SK-N-SH (cell line): ENCODE results near the gene EVA1A. TPM values are rescaled to one million over a fixed set of nuclear protein-coding genes. Genes with fewer than 3 reads are reported as not detected.

ENCODE experiments used
- CTCF ChIA-PET: fragments of 300-600, 350-600 bp; formaldehyde crosslinking; extraction: SDS; loops from one replicate; lab custom pipeline; 2021; lab: Yijun Ruan, JAX
- POLR2A ChIA-PET: fragments of 350-600 bp; sonication (Branson Sonifier 250); formaldehyde crosslinking; extraction: SDS; loops from one replicate; lab custom pipeline; 2020; ENCODE audit warnings: antibody characterized with exemption, inconsistent platforms; lab: Yijun Ruan, JAX
- DNase-seq: peaks from one replicate; pipeline ENCODE4 v3.0.0; 2012
- H2AFZ ChIP-seq: fragments of 200-600 bp; sonication (generic); 2 replicates; pipeline ENCODE4 v1.8.1; 2016; ENCODE audit warnings: antibody characterized with exemption, mild to moderate bottlenecking, low read depth
- H3F3A ChIP-seq: fragments of 200-600 bp; sonication (generic); replicated peaks from 2 replicates; pipeline ENCODE3; 2016; ENCODE audit warnings: antibody characterized with exemption, mild to moderate bottlenecking; ENCODE audit not compliant: insufficient read depth
- H3K27ac ChIP-seq, 2 experiments: fragments of 200-500 bp in 1 of 2; fragments of 200-600 bp in 1 of 2; sonication (Bioruptor generic) in 1 of 2; sonication (generic), shearing (Covaris generic) in 1 of 2; 2 replicates each; pipeline versions ENCODE4 v1.5.1 to v1.6.1; 2014 to 2016; ENCODE audit warnings: low read depth in 2 of 2, inconsistent platforms in 1 of 2, low read length in 1 of 2, mild to moderate bottlenecking in 1 of 2, mixed read lengths in 1 of 2
- H3K27me3 ChIP-seq: fragments of 200-600 bp; sonication (generic), shearing (Covaris generic); 2 replicates; pipeline ENCODE4 v1.6.1; 2016; ENCODE audit warnings: mixed run types; ENCODE audit not compliant: insufficient read depth
- H3K36me3 ChIP-seq, 2 experiments: fragments of 200-500 bp in 1 of 2; fragments of 200-600 bp in 1 of 2; sonication (Bioruptor generic) in 1 of 2; sonication (generic) in 1 of 2; replicated peaks in 1 of 2; 2 replicates each; pipeline versions ENCODE3 to v1.5.1; 2014 to 2016; ENCODE audit warnings: low read length in 1 of 2, mild to moderate bottlenecking in 1 of 2; ENCODE audit not compliant: insufficient read depth in 2 of 2, control insufficient read depth in 1 of 2
- H3K4me1 ChIP-seq, 2 experiments: fragments of 200-500 bp in 1 of 2; fragments of 200-600 bp in 1 of 2; sonication (Bioruptor generic) in 1 of 2; sonication (generic), shearing (Covaris generic) in 1 of 2; 2 replicates each; pipeline versions ENCODE4 v1.5.1 to v1.6.1; 2014 to 2016; ENCODE audit warnings: low read depth in 1 of 2, low read length in 1 of 2, mixed run types in 1 of 2; ENCODE audit not compliant: insufficient read depth in 2 of 2, control insufficient read depth in 1 of 2
- H3K4me2 ChIP-seq: fragments of 200-600 bp; sonication (generic), shearing (Covaris generic); 2 replicates; pipeline ENCODE4 v1.6.1; 2017; ENCODE audit warnings: mixed run types
- H3K4me3 ChIP-seq, 2 experiments: fragments of 200-500 bp in 1 of 2; fragments of 200-600 bp in 1 of 2; sonication (Bioruptor generic) in 1 of 2; sonication (generic), shearing (Covaris generic) in 1 of 2; 2 replicates each; pipeline versions ENCODE4 v1.5.1 to v1.8.1; 2014 to 2016; ENCODE audit warnings: low read depth in 2 of 2, inconsistent platforms in 1 of 2, low read length in 1 of 2, mild to moderate bottlenecking in 1 of 2, mixed read lengths in 1 of 2, moderate library complexity in 1 of 2
- H3K79me2 ChIP-seq: fragments of 200-600 bp; sonication (generic); 2 replicates; pipeline ENCODE4 v1.8.1; 2017; ENCODE audit warnings: mild to moderate bottlenecking; ENCODE audit not compliant: insufficient read depth
- H3K9ac ChIP-seq: fragments of 200-600 bp; sonication (generic); 2 replicates; pipeline ENCODE4 v1.6.1; 2017; ENCODE audit warnings: mixed run types
- H3K9me2 ChIP-seq: fragments of 200-600 bp; sonication (generic); 2 replicates; pipeline ENCODE4 v1.6.1; 2017; ENCODE audit warnings: mixed run types
- H3K9me3 ChIP-seq: fragments of 200-600 bp; sonication (generic); 2 replicates; pipeline ENCODE4 v1.6.1; 2017; ENCODE audit warnings: mixed run types, mild to moderate bottlenecking, moderate library complexity
- H4K20me1 ChIP-seq: fragments of 200-600 bp; sonication (generic); 2 replicates; pipeline ENCODE4 v1.6.1; 2017; ENCODE audit warnings: mild to moderate bottlenecking, mixed run types; ENCODE audit not compliant: insufficient read depth
- ELF1 ChIP-seq: IDR thresholded peaks from 2 replicates; pipeline ENCODE4 v1.4.0; 2012
- EP300 ChIP-seq, 2 experiments: IDR thresholded peaks; 2 replicates each; pipeline versions ENCODE4 v1.4.0 to v1.6.1; 2012; ENCODE audit warnings: borderline replicate concordance in 1 of 2, low read depth in 1 of 2, low read length in 1 of 2
- EZH2phosphoT487 ChIP-seq: fragments of 200-600 bp; sonication (generic); IDR thresholded peaks from 2 replicates; pipeline ENCODE4 v1.6.1; 2017; ENCODE audit warnings: low read depth, mixed run types, mild to moderate bottlenecking, antibody characterized with exemption, moderate library complexity, borderline replicate concordance
- FOXM1 ChIP-seq: IDR thresholded peaks from 2 replicates; pipeline ENCODE4 v1.4.0; 2012; ENCODE audit warnings: low read depth, mild to moderate bottlenecking
- JUND ChIP-seq: IDR thresholded peaks from 2 replicates; pipeline ENCODE4 v1.4.0; 2012
- NFIC ChIP-seq: IDR thresholded peaks from 2 replicates; pipeline ENCODE4 v1.4.0; 2012; ENCODE audit warnings: borderline replicate concordance
- RAD21 ChIP-seq: IDR thresholded peaks from 2 replicates; pipeline ENCODE4 v1.6.1; 2012; ENCODE audit warnings: mild to moderate bottlenecking, low read length
- RCOR1 ChIP-seq: fragments of 150-350 bp; IDR thresholded peaks from 2 replicates; pipeline ENCODE4 v1.6.1; 2017; ENCODE audit warnings: antibody characterized with exemption, low read length
- RFX5 ChIP-seq: IDR thresholded peaks from 2 replicates; pipeline ENCODE4 v1.6.1; 2012; ENCODE audit warnings: mild to moderate bottlenecking, improper control_type of control experiment, low read length
- SIN3A ChIP-seq: IDR thresholded peaks from 2 replicates; pipeline ENCODE4 v1.6.1; 2012; ENCODE audit warnings: low read depth, mild to moderate bottlenecking, low read length, moderate library complexity, borderline replicate concordance
- SMC3 ChIP-seq: IDR thresholded peaks from 2 replicates; pipeline ENCODE4 v1.6.1; 2012; ENCODE audit warnings: low read depth, low read length, improper control_type of control experiment
- TAF1 ChIP-seq: IDR thresholded peaks from 2 replicates; pipeline ENCODE4 v1.6.1; 2012; ENCODE audit warnings: low read depth, mild to moderate bottlenecking, low read length, moderate library complexity, borderline replicate concordance
- TCF12 ChIP-seq: IDR thresholded peaks from 2 replicates; pipeline ENCODE4 v1.4.0; 2012
- TEAD4 ChIP-seq: IDR thresholded peaks from 2 replicates; pipeline ENCODE4 v1.4.0; 2012; ENCODE audit warnings: mild to moderate bottlenecking, borderline replicate concordance; ENCODE audit not compliant: insufficient read depth
- WGBS: methylation state at CpG from one replicate; pipeline ENCODE4 v1.1.6; 2017; ENCODE audit warnings: low lambda C conversion rate; 5-methylcytosine and 5-hydroxymethylcytosine counted together
- polyA plus RNA-seq, 3 experiments: library from polyadenylated mRNA; depleted of rRNA; stranded (reverse); fragments of >200 nt; gene quantifications; 2 replicates each; pipeline ENCODE4 v1.2.3, GENCODE V29; 2012
- TF ChIP-seq, protein P1 (sequence below): fragments of 200-600 bp; sonication (generic); IDR thresholded peaks from 2 replicates; pipeline ENCODE4 v1.6.1; 2017; ENCODE audit warnings: antibody characterized with exemption, mild to moderate bottlenecking, moderate library complexity
- TF ChIP-seq, protein P2 (sequence below): fragments of 150-350 bp; IDR thresholded peaks from 2 replicates; pipeline ENCODE4 v1.6.1; 2017; ENCODE audit warnings: antibody characterized with exemption, low read length, low read depth, borderline replicate concordance
- TF ChIP-seq, protein P3 (sequence below): IDR thresholded peaks from 2 replicates; pipeline ENCODE4 v1.6.1; 2012; ENCODE audit warnings: mild to moderate bottlenecking, low read depth, low read length, moderate library complexity

EVA1A gene
- polyA plus RNA-seq, 1 of the 3 experiments (the other 2 are of a cell fraction) = 93.0 TPM

DNA sequence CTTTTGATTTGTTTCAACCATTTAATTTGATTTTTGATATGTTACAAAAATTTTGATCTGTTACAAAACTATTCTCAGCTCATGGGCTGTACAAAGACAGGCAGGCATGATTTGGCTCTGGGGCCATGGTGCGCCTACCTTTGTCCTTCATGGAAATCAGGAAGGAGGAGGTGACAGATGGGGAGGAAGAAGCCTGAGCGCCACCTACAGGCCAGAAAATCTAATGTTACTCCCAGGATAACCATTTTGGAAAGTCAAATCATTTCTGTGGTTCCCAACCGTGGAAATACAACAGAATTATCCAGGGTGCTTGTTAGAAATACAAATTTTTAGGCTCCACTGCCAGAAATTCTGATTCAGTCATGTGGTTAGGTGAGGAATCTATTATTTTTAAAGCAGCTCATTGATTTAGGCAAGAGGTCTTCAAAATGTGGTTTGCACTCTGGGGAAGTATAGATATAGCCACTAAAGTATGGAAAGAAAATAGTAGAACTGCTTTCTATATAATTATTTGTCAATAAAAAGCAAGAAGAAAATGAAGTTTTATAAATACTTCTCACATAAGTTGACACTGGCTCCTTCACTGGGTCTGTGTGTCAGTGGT is 93.9 kb downstream of the EVA1A start:
- Histone ChIP-seq H3K9me3 (no peaks in the 10 kb centered on the region), H3K27ac (no peak overlapping the region), H3K4me3 (peak overlapping the region in 1 of 2 experiments; percentile 37; a peak in 1 of 4 replicates), H3K9ac (no peak overlapping the region), H3K27me3 (no peaks in the 10 kb centered on the region), H3K4me1 (peaks cover 0 to 6% of the 10 kb centered on the region in 2 experiments; a peak in 3 of 4 replicates), H3K36me3 (no peaks in the 10 kb centered on the region), H4K20me1 (no peaks in the 10 kb centered on the region), H2AFZ (no peak overlapping the region), H3F3A (no peaks in the 10 kb centered on the region), H3K79me2 (no peaks in the 10 kb centered on the region), H3K9me2 (no peaks in the 10 kb centered on the region), H3K4me2 (no peak overlapping the region)
- DNase-seq = peak; percentile 22
- ChIA-PET POLR2A (no interaction called here), CTCF (interaction anchor here (0.6 to 14.4 kb wide), 23 partner anchors 13 to 267 kb away, joined by 3 to 238 read pairs (median 7); partner anchors contain the start of genes EVA1A and TACR1)
- 64% methylated on average over 3 of the region's 3 CpGs for WGBS
- peak; percentile 34; the same call in 1 of the 2 replicates for TF ChIP-seq RAD21
- TF ChIP-seq, protein P1, sequence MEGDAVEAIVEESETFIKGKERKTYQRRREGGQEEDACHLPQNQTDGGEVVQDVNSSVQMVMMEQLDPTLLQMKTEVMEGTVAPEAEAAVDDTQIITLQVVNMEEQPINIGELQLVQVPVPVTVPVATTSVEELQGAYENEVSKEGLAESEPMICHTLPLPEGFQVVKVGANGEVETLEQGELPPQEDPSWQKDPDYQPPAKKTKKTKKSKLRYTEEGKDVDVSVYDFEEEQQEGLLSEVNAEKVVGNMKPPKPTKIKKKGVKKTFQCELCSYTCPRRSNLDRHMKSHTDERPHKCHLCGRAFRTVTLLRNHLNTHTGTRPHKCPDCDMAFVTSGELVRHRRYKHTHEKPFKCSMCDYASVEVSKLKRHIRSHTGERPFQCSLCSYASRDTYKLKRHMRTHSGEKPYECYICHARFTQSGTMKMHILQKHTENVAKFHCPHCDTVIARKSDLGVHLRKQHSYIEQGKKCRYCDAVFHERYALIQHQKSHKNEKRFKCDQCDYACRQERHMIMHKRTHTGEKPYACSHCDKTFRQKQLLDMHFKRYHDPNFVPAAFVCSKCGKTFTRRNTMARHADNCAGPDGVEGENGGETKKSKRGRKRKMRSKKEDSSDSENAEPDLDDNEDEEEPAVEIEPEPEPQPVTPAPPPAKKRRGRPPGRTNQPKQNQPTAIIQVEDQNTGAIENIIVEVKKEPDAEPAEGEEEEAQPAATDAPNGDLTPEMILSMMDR = peak; percentile 65
- TF ChIP-seq RCOR1 = no peak

DNA sequence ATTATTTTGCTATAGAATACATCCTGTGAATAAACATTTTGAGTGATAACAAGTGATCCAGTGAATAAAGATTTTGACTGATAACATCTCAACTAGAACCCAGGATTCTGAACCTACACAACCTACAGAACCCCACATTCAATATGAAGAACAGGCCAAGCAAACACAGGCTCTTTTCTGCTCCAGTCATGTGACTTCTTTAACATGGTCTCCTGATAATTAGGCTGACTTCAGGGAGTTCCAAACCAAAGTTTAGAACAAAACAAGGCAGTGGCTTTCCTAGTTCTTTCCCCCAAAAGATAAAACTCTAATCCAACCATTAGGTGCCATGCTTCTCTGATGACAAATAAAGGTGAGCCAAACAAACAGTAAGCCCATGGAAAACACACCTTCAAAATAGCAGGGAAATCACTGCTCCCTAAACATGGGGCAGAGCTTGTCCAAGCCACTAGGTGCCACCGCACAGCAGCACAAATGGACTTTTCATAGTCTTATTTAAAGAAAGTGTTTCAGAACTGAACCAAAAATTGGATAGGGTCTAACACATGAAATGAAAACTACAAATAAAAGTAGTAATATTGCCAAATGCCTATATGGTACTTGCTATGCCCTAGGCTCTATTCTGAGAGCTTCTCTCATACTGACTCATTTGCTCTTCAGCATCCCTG is 95.3 kb downstream of the EVA1A start:
- H3K27ac ChIP-seq = no peak overlapping the region
- CTCF ChIA-PET = interaction anchor here (0.6 to 14.4 kb wide), 47 partner anchors 12 to 1370 kb away, joined by 3 to 238 read pairs (median 5); partner anchors contain the start of genes EVA1A and TACR1
- WGBS = 63% methylated on average over 1 of the region's 1 CpG
- TF ChIP-seq TEAD4 = no peak
- TF ChIP-seq SIN3A = no peak
- TF ChIP-seq SMC3 = peak; percentile 83
- no peak for TF ChIP-seq TAF1
- no peak for TF ChIP-seq EZH2phosphoT487
- TF ChIP-seq, protein P2, sequence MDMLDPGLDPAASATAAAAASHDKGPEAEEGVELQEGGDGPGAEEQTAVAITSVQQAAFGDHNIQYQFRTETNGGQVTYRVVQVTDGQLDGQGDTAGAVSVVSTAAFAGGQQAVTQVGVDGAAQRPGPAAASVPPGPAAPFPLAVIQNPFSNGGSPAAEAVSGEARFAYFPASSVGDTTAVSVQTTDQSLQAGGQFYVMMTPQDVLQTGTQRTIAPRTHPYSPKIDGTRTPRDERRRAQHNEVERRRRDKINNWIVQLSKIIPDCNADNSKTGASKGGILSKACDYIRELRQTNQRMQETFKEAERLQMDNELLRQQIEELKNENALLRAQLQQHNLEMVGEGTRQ = no peak
- TF ChIP-seq JUND = no peak
- no peak for TF ChIP-seq FOXM1
- TF ChIP-seq, protein P3, sequence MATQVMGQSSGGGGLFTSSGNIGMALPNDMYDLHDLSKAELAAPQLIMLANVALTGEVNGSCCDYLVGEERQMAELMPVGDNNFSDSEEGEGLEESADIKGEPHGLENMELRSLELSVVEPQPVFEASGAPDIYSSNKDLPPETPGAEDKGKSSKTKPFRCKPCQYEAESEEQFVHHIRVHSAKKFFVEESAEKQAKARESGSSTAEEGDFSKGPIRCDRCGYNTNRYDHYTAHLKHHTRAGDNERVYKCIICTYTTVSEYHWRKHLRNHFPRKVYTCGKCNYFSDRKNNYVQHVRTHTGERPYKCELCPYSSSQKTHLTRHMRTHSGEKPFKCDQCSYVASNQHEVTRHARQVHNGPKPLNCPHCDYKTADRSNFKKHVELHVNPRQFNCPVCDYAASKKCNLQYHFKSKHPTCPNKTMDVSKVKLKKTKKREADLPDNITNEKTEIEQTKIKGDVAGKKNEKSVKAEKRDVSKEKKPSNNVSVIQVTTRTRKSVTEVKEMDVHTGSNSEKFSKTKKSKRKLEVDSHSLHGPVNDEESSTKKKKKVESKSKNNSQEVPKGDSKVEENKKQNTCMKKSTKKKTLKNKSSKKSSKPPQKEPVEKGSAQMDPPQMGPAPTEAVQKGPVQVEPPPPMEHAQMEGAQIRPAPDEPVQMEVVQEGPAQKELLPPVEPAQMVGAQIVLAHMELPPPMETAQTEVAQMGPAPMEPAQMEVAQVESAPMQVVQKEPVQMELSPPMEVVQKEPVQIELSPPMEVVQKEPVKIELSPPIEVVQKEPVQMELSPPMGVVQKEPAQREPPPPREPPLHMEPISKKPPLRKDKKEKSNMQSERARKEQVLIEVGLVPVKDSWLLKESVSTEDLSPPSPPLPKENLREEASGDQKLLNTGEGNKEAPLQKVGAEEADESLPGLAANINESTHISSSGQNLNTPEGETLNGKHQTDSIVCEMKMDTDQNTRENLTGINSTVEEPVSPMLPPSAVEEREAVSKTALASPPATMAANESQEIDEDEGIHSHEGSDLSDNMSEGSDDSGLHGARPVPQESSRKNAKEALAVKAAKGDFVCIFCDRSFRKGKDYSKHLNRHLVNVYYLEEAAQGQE = no peak
- TF ChIP-seq TCF12 = no peak
- TF ChIP-seq EP300 (IDR thresholded peaks at IDR 0.05; ENCODE audit: borderline replicate concordance in 1 of 2, low read depth in 1 of 2, low read length in 1 of 2) = no peak
- no peak for TF ChIP-seq ELF1
- TF ChIP-seq RFX5 = no peak
- no peak for TF ChIP-seq NFIC
- TF ChIP-seq, protein P1 = peak; percentile 76

More for the DNA sequence above, 95.3 kb downstream of the EVA1A start:
- POLR2A ChIA-PET = no interaction called here
- H3K79me2 ChIP-seq = no peaks in the 10 kb centered on the region
- peaks cover 0 to 6% of the 10 kb centered on the region in 2 experiments; a peak in 3 of 4 replicates for H3K4me1 ChIP-seq
- H3K9ac ChIP-seq = no peak overlapping the region
- no peak overlapping the region for H3K4me2 ChIP-seq
- no peaks in the 10 kb centered on the region for H4K20me1 ChIP-seq
- no peaks in the 10 kb centered on the region for H3F3A ChIP-seq
- H3K36me3 ChIP-seq = no peaks in the 10 kb centered on the region
- no peaks in the 10 kb centered on the region for H3K9me2 ChIP-seq
- 0 out of 2 replicates have a peak overlapping the region, but pooled peaks have one; percentile 51 for H2AFZ ChIP-seq
- no peaks in the 10 kb centered on the region for H3K9me3 ChIP-seq
- peak; percentile 15 for DNase-seq
- H3K4me3 ChIP-seq = no peak overlapping the region
- H3K27me3 ChIP-seq = no peaks in the 10 kb centered on the region
